Left renal pelvis (tissue), 4 donors: ENCODE data around the gene EDIL3. TPM values are rescaled to one million over a fixed set of nuclear protein-coding genes. Genes with fewer than 3 reads are reported as not detected.
"Not testable (repeated sequence)": the region's sequence is repeated elsewhere in the genome, so short reads cannot be mapped to it uniquely, and the experiment has no call there.

ENCODE experiments used
- DNase-seq, 4 donors: peaks; one replicate each; pipeline ENCODE4 v3.0.0-alpha.2; 2013; ENCODE audit warnings: low read depth in 4 of 4, low spot score in 3 of 4
- polyA plus RNA-seq, 4 donors: library from polyadenylated mRNA; unstranded; fragments of 120-200 nt; gene quantifications; one replicate each; pipeline ENCODE4 v1.2.1, GENCODE V29; 2013; ENCODE audit not compliant: insufficient read length in 4 of 4

Gene EDIL3
- polyA plus RNA-seq, 4 donors, result 19.0 to 65.3 (median 54.6) TPM

DNA sequence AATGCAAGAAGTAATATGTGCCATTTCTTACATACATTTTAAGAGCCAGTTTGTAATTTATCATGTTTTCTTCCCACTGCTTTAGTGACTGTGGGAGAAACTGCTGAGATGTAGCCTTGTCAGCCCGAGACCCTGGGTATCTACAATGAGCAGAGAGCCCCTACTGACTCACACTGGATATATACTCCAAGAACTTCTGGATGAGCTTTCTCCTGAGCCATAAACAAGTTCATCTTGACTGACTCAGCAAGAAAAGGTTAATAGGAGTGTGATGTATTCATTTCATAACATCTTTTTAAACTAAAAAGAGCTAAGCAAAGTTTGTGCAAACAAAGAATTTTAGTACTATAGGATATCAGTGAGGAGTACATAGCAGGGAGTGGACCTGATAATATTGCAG lies 182.5 kb downstream of the EDIL3 start:
- no peak for DNase-seq

DNA sequence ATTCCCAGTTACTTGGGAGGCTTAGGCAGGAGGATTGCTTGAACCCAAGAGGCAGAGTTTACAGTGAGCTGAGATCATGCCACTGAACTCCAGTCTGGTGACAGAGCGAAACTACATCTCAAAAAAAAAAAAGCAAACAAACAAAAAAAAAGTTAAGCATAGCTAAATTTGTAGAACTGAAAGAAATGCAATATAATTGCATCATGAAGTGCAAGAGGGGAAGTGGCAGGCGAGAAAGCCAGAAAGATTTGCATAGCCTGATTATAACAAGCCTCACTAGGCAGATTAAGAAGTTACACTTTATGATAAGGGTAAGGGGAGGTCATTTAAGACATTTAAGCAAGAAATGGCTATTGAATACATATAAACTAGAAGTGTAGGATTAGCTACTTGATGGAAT lies 187.1 kb downstream of the EDIL3 start:
- DNase-seq, result no peak

DNA sequence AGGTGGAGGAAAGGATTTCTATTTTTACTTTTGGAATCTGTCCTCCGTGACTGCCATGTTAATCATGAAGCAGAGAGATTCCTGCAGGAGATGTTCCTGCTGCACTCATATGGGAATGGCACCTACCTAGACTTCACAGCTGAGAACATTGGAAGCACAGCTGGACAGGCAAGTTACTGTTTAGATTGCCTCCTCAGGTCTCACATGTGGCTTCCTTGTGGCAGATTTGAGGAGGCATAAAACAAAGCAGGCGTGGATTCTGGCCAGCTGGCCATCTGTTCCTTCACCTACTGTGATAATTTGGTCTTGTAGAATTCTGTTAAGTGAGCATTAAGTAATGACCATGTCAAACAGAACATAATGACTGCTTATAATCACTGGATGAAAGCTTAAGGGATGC lies 193.4 kb downstream of the EDIL3 start:
- DNase-seq, result no peak

DNA sequence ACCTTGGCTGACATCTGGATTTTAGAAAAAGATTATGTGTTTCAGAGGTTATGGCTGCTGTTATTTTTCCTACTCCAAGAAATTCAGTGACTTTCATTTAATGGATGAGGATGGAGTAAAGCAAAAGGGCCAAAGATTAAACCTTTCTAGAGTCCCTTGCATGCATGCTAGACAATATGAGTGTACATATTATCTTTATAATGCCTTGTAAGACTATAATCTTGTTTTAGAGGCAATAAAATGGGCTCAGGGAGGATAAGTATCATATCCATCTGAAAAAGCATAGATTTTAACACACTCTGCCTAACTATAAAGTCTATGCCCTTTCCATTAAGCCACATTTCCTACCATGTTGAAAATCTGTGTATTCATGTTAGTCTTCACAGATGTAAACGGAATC lies 199.8 kb downstream of the EDIL3 start:
- no peak for DNase-seq

DNA sequence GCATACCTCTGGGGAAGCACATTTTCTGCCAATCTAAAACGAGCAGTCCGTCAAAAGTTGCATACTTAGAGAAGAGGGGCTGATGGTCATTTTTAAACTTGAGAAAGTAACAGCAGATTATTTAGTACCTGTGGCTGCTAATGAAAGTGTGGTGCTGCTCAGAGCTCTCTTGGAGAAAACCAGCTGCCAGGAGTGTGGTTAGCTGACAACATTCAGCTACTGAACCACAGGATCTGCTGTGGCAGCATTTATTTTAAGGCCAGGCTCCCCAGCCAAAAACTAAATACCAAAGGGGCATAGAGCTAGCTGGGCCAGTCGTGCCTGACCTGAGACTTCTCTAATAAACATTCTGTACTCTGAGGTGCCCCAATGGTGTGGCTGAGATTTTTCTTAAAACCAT lies 203.6 kb downstream of the EDIL3 start:
- DNase-seq, result no peak

DNA sequence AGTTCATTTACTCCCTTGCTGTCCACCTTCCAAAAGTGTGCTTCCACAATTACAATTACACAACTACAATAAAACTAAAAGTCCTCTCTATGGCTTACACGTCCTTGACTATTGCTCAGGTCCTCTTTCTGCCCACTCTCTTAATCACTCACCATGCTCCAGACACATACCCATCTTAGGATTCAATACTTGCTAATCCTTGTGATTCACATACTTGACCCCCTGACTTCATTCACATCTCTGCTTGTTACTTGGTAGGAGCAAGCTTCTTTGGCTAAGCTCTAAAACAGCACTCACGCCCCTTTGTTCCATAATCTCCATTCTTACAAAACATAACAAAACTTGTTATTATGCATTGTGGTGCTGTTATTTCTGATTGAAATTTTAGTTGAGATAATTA lies 215.8 kb downstream of the EDIL3 start:
- no peak for DNase-seq

DNA sequence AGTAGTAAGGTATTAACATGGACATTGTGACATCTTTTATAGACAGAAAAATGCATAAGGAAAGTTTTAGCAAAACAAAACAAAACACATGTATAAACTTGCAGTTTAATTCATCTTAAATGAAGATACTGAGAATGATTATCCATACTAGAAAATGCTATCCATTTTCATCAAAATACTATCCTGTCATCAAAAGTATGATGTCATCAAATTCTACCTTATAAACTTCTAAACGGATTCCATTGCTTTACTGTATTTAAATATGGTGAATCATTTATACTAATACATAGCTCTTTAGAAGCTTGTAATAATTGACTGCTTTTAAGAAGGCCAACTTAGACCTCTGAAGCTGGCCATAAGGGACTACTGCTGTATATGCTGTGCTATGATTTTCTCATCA lies 221.0 kb downstream of the EDIL3 start:
- no peak for DNase-seq

DNA sequence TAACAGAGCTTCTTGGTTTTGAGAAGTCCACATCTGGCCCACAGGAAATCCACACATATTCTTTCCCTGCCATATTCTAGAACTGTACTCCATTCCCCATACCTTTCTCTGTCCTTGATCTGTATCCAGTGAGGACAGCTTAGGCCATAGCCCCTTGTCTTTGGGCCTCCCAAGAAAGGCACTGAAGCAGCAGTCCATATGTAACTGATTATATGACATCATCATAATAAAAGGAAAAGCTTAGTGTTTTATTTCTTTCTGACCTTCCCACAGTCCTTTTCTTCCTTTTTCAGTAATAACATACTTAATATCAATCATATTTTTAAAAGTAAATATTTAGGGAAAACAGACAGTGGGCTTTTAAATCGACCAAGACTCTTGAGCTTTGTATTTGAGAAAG lies 222.0 kb downstream of the EDIL3 start:
- DNase-seq, result no peak

DNA sequence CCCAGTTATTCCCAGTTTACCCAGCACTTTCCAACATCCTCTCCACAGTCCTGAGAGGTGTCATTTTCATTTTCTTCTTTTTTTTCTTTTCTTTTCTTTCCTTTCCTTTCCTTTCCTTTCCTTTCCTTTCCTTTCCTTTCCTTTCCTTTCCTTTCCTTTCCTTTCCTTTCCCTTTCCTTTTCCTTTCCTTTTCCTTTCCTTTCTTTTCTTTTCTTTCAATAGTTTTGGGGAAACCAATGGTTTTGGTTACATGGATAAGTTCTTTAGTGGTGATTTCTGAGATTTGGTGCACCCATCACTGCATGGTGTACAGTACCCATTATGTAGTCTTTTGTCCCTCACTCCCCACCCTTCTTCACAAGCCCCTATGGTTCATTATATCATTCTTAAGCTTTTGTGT lies 224.0 kb downstream of the EDIL3 start:
- DNase-seq, result not testable (repeated sequence)

DNA sequence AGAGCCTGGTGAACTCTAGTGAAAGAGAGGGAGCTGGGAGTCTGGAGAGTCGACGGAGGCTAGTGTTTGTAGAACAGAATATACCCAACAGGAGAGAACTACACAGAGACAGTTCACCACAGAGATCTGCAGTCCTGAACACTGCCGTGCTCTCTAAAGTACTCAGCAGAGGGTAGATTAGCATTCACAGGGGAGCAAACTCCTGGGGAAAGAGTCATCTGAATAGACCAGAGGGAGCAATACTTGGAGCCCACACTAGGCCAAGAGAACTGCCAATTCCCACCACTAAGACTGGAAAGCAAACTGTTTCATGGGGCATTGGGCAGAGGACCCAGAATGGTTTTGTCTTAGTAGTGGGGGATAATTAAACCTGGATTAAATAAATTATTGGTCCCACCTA lies 235.6 kb downstream of the EDIL3 start:
- DNase-seq, result no peak

DNA sequence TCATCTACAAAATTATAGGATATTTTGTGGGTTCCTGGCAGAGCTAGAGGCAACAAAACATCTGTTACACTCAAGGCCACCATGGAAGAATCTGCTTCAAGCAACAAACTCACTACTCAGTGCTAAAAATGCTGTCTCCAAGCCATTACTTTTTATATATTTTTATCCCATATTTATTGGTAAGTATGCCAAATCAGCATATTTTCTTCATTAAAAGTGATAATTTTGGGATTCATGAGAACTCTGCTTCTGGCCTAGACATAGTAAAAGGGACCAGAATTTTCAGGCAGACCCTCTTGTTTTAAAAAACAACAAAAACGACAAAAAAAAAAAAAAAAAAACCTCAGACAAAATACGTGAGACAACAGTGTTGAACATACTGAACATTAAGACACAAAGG lies 236.0 kb downstream of the EDIL3 start:
- no peak for DNase-seq

DNA sequence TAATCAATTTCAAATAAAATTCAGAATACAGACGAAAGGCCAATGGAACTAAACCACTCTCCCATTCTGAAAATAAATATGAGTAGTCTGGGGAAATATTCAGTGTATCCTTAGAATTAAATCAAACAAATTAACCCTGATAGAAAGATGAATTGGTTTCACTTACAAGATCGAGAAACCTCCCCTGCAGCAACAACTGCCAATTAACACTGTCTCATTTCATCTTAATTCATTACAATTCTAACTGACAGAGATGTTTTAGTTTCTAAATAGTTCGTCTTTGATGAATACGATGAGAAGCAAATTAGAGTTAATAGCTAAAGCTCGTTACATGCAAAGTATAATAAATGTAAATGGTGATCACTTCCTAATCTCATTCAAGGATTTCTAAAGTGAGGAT lies 247.1 kb downstream of the EDIL3 start:
- DNase-seq, result no peak

DNA sequence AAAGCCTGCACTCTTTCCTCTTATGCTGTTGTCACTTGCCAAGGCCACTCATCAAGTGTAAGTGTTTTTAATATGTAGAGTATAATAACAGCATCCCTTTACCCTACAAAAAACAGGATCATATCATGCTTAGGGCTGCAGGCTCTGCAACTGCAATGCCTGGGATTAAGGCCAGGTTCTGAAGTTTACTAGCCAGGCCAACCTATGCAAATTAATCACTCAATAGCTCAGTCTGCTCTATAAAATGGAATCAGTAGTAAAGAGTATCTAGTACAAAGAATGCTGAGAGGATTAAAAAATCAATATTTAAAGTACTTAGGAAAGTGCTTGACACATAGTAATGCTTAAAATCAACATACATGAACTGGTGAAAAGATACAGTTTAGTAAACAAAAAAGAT lies 253.3 kb downstream of the EDIL3 start:
- no peak for DNase-seq

DNA sequence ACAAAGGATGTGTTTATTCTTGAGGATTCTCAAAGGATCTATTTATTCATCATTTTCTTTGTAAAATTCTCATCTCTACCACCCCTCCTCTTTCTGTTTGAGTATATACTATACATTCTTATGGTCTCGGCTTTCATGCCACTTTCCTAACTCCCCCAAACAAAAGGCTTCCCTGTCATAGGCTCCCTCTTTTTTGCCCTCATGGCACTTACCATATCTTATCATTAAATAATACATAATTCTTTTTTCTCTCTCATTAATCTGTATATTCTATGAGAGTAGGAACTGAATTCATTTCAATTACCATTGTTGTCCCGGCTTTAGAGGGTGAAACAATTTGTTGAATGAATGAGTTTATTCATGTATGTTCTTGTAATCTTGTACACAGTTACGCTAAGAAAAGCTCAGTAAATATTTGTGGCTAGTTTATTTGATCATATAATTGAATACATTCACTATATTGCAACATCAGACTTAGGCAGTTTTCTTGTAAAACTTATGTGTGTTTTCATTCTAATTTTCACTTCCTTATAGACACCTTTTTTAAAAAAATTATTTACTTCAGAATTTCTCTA lies 254.6 kb downstream of the EDIL3 start:
- no peak for DNase-seq

DNA sequence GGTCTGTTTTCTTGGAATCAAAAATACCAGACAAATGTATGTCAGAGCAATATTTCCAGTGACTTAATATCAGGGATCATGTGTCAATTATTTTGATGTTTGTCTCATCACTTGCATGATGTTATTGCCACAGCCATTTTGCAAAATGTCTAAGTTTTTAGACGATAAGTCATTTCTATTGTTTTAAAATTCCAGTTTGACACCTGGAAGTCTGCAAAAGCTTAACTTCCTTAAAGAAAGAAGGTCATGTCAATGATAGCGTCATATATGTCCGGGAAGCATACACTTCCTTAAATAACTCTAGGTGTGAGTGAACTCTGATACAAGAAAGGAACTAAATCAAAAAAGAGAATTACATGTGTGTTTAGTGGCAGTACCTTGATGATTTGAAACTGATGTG lies 259.5 kb downstream of the EDIL3 start:
- DNase-seq, result no peak

DNA sequence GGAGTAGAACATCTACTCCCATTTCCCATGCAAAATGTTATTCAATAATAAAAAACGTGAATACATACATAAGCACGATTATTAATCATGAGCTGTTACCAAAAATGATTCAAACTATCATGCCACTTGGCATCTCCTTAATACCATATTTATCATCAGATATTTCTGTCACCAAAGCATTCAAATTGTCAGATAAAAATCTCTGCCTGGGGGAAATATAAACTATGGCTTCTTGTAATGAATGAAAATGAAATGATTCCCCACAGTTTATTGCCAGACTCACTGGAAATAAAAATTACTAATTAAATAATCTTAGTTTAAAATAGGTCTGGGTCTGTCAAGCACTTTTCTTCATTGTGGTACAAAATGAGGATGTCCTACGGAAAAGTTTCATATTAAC lies 265.4 kb downstream of the EDIL3 start:
- no peak for DNase-seq

DNA sequence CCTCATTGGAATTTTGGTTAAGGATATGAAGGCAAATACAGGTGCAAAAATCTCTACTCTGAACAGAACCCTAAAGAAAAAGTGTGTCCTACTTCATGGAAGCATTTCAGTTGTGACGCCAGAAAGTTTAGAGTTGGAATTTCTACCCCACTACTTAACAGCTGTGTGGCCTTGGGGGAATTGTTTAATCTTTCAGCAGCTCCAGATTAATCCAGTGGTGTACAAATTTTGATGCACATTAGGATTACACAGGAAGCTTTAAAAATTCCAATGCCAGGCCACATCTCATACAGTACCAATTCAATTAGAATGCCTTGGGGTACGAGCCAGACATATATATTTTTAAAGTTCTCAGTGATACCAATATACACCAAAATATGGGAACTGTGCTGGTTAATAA lies 266.1 kb downstream of the EDIL3 start:
- no peak for DNase-seq

DNA sequence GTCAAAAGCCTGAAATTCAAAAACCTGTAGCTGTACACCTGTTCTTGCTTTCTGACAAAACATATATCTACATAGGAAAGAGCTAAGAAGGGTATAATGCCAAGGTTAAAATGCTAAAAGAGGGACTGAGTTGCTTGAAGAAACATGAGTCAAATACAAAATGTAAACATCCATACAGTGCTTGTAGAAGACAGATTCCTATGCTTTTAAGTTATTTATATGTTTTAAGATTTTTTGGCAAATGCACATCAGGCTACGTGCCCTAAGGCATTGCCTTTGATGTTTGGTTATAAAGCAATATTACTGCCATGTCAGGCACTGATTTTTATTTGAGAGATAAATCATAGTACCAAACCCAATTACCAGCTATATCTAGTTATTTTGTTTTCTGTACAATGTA lies 269.0 kb downstream of the EDIL3 start:
- DNase-seq, result no peak

DNA sequence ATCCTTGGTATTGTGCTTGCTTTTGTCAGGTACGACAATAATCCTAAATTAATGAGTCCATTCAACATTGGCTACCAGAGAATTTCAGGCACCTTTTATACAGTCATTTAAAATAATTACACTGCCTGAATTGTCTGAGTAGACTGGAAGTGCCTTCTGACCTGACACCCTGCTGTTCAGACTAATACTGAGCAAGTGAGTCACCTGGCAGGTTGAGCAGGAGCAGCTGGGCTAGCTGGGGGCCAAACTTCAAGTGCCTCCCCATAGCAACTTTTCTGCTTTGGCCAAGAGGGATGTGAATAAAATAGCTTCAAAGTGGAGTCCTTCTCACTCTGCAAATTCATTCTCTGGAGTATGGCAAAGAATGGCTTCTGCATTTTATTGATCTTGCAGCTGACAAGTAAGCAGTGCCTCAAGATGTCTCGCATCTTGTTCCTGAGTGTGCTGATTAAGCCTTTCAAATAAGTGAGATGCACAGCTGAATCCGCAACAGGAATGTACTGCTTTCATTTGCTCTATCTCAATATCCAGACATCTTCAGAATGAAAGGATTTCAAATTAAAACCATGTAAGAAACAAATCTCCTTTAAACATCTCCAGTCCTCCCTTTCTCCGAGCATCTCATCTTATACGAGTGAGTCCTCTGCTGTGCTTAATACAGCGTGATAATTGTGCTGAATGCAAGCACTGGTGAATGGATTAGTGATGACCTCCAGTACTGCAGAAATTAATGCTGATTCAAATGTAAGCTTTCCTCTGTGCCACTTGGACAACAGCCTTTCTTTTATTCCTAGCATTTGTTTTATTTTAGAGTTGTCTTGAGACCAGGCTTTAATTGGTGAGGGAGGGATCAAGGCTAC lies 271.2 kb downstream of the EDIL3 start:
- DNase-seq, result no peak

DNA sequence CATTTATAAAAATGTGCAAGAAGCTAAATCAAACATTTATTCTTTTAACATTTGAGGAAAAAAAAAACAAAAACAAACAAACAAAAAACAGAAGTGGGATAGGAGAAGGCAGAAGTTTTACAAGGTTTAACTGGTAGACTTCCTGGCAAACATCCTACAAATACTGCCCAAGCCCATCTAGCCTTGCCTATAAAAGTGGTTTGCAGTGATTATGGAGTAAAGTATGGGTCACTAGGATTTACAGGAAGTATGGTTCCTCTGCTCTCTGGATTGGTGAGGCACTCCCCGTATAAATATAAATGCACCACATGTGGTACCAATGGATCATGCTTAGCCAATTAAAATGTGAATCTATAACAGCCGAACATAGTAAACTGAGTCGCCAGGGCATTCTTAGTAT lies 291.9 kb downstream of the EDIL3 start:
- DNase-seq, result no peak

DNA sequence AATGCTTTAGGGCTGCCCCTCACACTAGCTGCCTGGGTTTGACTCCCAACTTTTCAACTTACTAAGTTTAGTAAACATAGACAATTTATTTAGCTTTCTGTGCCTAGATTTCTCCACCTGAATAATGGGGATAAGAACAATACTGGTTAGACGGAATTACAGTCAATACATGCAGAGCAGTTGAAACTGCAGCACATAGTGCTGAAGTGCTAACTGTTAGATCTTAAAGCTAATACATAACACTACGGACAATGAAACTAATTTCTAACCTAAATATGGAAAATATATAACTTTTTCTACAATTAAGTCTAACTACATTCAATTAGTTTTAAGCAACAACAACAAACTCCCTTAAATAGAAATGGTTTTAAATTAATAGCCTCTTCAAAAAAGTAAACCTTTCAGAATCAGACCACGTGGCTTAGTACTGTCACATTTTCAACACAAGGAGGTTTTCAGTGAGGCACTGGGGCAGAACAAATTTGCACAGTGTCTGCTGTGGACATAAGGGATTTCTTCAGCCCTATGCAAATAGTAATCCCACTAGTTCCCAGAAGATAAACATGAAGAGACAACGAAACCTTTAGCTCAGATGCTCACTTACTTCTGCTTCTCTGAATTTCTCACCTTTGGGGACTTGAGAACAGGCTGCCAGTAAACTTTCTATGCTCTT lies 293.4 kb downstream of the EDIL3 start:
- no peak for DNase-seq

DNA sequence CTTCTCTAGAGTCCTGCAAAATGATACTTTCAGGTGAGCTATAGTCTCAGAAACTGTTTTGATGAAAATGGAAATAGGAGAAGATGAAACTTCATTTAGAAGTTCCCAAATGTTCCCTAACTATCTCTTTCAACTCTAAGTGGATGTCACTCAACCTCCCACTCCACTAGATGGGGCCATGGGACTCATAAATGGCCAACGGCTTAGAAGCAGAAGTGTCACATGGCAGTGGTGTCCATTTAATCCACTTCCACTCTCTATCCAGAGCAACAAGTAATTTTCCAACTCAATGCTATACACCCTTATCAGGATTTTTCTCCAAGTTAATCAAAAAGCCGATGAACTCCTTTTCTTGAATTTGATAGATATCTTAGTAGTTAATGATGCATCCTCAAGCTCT lies 295.7 kb downstream of the EDIL3 start:
- no peak for DNase-seq
